SK-N-MC (cell line): ENCODE results near the gene SERTAD2.

Experiments used
- EZH2 ChIP-seq: fragments of 200-600 bp; sonication (generic); IDR thresholded peaks from one replicate; pipeline ENCODE4 v1.6.1; 2017; ENCODE audit warnings: antibody characterized with exemption
- POLR2AphosphoS5 ChIP-seq: IDR thresholded peaks from 2 replicates; pipeline ENCODE4 v1.6.1; 2012; ENCODE audit warnings: mild to moderate bottlenecking, low read depth, low read length, borderline replicate concordance

GRCh38 chr2:64601785-64602391, 51.8 kb downstream of the SERTAD2 start:
- TF ChIP-seq POLR2AphosphoS5 (no peak), EZH2 (no peak)
